Chondrocyte (in vitro differentiated cells): Measurements from ENCODE around the gene MFAP3L. TPM values are rescaled to one million over a fixed set of nuclear protein-coding genes. Genes with fewer than 3 reads are reported as not detected.

ENCODE experiments used
- DNase-seq: peaks from one replicate; pipeline ENCODE4 v3.0.0; 2021; ENCODE audit warnings: mixed read lengths, low spot score
- H3K27ac Mint-ChIP-seq: one replicate; pipeline ENCODE4 v1.8.0; 2021; ENCODE audit warnings: mild to moderate bottlenecking, moderate library complexity, mixed read lengths; ENCODE audit not compliant: unreplicated experiment
- H3K27me3 Mint-ChIP-seq: 2 replicates; pipeline ENCODE4 v1.8.0; 2021; ENCODE audit warnings: low read depth, mixed read lengths
- H3K36me3 Mint-ChIP-seq: 2 replicates; pipeline ENCODE4 v1.8.0; 2021; ENCODE audit warnings: low read depth, mixed read lengths
- H3K4me1 Mint-ChIP-seq: 2 replicates; pipeline ENCODE4 v1.8.0; 2021; ENCODE audit warnings: low read depth, mild to moderate bottlenecking, mixed read lengths
- H3K4me3 Mint-ChIP-seq: one replicate; pipeline ENCODE4 v1.8.0; 2021; ENCODE audit warnings: mild to moderate bottlenecking, moderate library complexity, mixed read lengths; ENCODE audit not compliant: unreplicated experiment
- H3K9me3 Mint-ChIP-seq: 2 replicates; pipeline ENCODE4 v1.8.0; 2021; ENCODE audit warnings: low read depth, mixed read lengths
- total RNA-seq: library from RNA; stranded (reverse); gene quantifications from 3 replicates; pipeline ENCODE4 v1.2.1, GENCODE V29; 2021
- TF ChIP-seq, protein P1 (sequence below): fragments of 200-600 bp; sonication (generic); IDR thresholded peaks from 2 replicates; pipeline ENCODE4 v1.5.0; 2021; ENCODE audit warnings: antibody characterized with exemption, mild to moderate bottlenecking, moderate library complexity

Gene MFAP3L
- total RNA-seq, 1 donor from 2014 or later = 13.1 TPM

DNA sequence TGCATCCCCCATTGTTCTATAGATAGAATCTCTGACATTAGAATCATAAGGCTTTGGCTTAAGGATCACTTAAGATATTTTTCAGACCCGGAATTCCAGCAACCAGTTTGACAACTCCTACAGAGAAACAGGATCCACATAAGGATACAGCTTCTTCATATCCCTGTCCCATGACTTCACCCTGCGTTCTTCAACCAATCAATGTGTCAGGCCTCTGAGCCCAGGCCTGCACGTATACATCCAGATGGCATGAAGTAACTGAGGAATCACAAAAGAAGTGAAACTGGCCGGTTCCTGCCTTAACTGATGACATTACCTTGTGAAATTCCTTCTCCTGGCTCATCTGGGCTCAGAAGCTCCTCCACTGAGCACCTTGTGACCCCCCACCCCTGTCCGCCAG, 85.1 kb downstream of the MFAP3L start:
- no peaks in the 10 kb centered on the region for H3K9me3 Mint-ChIP-seq
- H3K4me1 Mint-ChIP-seq = peaks cover 3% of the 10 kb centered on the region
- no peak overlapping the region for H3K27ac Mint-ChIP-seq
- H3K27me3 Mint-ChIP-seq = no peaks in the 10 kb centered on the region
- H3K4me3 Mint-ChIP-seq = no peak overlapping the region
- TF ChIP-seq, protein P1, sequence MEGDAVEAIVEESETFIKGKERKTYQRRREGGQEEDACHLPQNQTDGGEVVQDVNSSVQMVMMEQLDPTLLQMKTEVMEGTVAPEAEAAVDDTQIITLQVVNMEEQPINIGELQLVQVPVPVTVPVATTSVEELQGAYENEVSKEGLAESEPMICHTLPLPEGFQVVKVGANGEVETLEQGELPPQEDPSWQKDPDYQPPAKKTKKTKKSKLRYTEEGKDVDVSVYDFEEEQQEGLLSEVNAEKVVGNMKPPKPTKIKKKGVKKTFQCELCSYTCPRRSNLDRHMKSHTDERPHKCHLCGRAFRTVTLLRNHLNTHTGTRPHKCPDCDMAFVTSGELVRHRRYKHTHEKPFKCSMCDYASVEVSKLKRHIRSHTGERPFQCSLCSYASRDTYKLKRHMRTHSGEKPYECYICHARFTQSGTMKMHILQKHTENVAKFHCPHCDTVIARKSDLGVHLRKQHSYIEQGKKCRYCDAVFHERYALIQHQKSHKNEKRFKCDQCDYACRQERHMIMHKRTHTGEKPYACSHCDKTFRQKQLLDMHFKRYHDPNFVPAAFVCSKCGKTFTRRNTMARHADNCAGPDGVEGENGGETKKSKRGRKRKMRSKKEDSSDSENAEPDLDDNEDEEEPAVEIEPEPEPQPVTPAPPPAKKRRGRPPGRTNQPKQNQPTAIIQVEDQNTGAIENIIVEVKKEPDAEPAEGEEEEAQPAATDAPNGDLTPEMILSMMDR = no peak
- H3K36me3 Mint-ChIP-seq = no peaks in the 10 kb centered on the region
- DNase-seq = no peak

DNA sequence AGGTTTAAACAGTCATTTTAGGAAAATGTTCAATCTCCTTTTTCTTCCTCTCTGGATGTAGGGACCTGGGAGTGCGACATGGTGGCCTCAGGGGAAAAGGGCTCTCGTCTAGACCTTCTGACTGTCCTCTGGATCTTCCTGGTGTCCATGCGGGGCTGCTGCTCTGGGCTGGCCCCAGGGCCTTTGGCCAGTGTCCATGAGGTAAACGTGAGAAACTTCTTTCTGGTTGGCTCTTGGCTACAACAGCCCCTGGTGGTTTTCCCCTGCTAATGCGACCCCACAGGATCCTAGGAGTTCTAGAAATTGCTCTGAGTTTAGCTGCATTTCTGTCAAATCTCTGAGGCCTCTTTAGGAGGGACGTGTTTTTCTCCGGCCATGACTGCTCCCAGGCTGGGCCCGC, 85.7 kb downstream of the MFAP3L start:
- DNase-seq = no peak
- H3K27ac Mint-ChIP-seq = no peak overlapping the region
- no peaks in the 10 kb centered on the region for H3K27me3 Mint-ChIP-seq
- H3K36me3 Mint-ChIP-seq = no peaks in the 10 kb centered on the region
- no peaks in the 10 kb centered on the region for H3K9me3 Mint-ChIP-seq
- H3K4me3 Mint-ChIP-seq = no peak overlapping the region
- peaks cover 3% of the 10 kb centered on the region for H3K4me1 Mint-ChIP-seq
- TF ChIP-seq, protein P1 = peak; percentile 26

Other genes with a start within 250 kb of the MFAP3L start
- gene AADAT, start 63.6 kb upstream of the MFAP3L start, total RNA-seq = 9.8 to 13.2 TPM (median 12.3 TPM) in 3 replicates